Coronary artery (tissue), 2 donors: ENCODE measurements around the gene GRIA4.

Experiments used
- DNase-seq: peaks from one replicate; pipeline ENCODE4 v3.0.0-alpha.2; 2017; ENCODE audit warnings: low spot score
- H3K27ac ChIP-seq, 2 donors: fragments of 200-600 bp; sonication (generic); one replicate each; pipeline ENCODE4 v1.5.1; 2016 to 2019
- H3K4me3 ChIP-seq: fragments of 200-600 bp; sonication (generic); 2 replicates; pipeline ENCODE4 v1.5.1; 2016; ENCODE audit warnings: mild to moderate bottlenecking, moderate library complexity
- TF ChIP-seq, protein P1 (sequence below): fragments of 200-600 bp; sonication (generic); IDR thresholded peaks from one replicate; pipeline ENCODE4 v1.5.1; 2019; ENCODE audit warnings: antibody characterized with exemption

GRIA4 gene

DNA sequence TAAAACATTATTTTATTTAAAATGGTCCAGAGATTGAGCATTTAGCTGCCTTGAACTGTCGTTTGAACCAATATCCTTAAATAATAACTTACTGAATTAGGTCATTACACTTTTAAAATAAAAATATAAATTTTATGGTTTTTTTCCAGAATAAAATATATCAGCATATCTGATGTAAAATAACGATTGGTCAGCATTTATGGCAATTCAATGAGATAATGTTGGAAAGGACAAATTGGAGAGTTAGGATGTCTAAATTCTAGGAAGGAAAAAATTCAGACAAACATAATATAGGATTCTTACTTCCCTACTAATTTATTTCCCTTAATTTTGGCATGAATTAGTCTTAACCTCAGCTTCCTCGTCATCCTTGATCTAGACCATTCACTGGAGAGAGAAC lies 113.4 kb downstream of the GRIA4 start:
- H3K4me3 ChIP-seq, result no peak overlapping the region
- H3K27ac ChIP-seq, result no peak overlapping the region
- no peak for DNase-seq
- TF ChIP-seq, protein P1, sequence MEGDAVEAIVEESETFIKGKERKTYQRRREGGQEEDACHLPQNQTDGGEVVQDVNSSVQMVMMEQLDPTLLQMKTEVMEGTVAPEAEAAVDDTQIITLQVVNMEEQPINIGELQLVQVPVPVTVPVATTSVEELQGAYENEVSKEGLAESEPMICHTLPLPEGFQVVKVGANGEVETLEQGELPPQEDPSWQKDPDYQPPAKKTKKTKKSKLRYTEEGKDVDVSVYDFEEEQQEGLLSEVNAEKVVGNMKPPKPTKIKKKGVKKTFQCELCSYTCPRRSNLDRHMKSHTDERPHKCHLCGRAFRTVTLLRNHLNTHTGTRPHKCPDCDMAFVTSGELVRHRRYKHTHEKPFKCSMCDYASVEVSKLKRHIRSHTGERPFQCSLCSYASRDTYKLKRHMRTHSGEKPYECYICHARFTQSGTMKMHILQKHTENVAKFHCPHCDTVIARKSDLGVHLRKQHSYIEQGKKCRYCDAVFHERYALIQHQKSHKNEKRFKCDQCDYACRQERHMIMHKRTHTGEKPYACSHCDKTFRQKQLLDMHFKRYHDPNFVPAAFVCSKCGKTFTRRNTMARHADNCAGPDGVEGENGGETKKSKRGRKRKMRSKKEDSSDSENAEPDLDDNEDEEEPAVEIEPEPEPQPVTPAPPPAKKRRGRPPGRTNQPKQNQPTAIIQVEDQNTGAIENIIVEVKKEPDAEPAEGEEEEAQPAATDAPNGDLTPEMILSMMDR, result no peak

DNA sequence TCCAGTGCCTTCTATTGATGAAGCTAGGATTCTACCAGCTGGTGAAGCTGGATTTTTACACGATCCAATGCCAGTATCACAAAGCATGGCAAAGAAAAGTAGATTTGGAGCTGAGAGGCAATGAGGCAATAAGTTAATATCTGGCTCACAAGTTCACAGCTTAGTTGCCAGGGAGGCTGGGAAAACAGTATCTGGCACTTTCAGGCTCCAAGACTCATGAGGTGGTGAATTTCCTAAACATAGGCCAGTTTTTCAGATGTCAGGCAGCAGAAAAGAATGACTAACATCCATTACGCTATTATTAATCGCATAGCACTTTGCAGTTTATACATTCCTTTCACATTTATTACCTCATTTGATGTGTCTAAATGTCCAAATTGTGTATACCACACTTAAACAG lies 122.7 kb downstream of the GRIA4 start:
- TF ChIP-seq, protein P1, result no peak
- H3K4me3 ChIP-seq, result no peak overlapping the region
- H3K27ac ChIP-seq, result no peak overlapping the region
- no peak for DNase-seq

DNA sequence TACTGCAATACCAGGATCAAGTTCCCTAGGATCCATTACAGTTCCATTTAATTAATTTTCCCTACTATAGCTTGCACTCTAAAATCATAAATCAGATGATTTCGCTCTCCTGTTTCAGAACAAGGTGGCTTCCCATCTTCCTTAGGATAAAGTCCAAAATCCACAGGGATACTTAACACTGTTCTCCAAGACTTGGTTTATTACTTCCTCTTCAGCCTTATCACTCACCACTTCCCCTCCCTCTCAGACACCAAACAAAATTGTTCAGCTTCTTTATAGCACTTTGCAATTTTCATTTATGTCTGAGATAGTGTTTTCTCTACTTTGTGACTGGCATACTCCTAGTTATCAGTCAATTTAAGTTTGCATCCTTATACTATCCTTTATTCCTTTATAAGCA lies 124.6 kb downstream of the GRIA4 start:
- TF ChIP-seq, protein P1, result no peak
- no peak for DNase-seq
- Histone ChIP-seq H3K4me3 (no peak overlapping the region), H3K27ac (no peak overlapping the region)

DNA sequence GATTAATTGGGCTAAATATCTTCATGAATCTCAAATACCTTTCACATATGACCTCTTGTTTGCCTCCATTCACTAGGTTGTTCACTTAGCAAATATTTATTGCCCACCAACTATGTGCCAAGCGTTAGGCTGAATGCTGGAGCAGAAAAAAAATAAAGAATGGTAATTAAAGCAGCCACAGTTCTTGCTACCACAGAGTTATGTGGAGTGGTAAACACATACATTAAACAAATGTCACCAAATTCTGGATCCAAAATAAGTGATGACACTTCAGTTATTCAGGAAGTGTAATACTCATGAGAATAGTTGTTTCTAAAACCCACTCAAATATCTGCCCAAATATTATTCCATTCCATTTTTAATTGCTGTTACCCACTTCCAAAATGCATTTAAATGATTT lies 128.4 kb downstream of the GRIA4 start:
- Histone ChIP-seq H3K4me3 (no peak overlapping the region), H3K27ac (no peak overlapping the region)
- TF ChIP-seq, protein P1, result no peak
- DNase-seq, result no peak

DNA sequence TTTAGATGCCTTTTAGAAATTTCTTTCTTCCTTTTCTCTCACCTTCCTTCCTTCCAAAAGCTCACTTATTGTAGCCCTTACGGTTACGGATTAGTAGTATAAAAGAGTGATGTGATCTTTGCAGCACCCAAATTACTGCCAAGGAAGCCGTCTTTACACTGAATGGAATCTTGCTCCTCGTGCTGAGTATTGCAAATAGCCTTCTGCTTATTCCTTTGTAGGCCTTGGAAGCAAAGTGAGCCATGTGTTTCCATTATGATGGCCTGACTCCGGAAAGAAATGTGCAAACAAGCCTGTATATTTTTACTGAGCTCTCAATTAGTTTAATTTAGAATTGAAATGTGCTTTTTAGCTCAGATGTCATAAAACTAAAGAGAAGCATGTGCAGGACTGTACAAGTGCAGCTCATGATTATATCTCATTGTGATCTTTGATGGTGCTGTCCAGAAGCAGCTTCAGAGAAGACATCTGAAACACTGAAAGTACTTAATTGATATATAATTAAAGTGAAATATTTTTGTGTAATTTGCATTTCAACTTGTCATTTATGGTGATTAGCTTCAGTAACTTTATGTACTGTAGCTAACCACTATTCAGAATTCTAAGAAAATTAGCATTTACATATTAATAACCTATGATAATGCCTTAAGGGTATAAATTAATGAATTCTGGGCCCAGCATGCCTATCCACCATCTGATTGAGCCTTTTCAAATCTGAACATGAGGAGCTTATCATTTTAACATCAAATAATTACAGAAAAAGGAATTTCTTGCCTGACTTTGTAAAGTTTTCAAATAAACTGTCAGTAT lies 129.3 kb downstream of the GRIA4 start:
- no peak overlapping the region for H3K27ac ChIP-seq
- TF ChIP-seq, protein P1, result no peak
- DNase-seq, result no peak
- no peak overlapping the region for H3K4me3 ChIP-seq

DNA sequence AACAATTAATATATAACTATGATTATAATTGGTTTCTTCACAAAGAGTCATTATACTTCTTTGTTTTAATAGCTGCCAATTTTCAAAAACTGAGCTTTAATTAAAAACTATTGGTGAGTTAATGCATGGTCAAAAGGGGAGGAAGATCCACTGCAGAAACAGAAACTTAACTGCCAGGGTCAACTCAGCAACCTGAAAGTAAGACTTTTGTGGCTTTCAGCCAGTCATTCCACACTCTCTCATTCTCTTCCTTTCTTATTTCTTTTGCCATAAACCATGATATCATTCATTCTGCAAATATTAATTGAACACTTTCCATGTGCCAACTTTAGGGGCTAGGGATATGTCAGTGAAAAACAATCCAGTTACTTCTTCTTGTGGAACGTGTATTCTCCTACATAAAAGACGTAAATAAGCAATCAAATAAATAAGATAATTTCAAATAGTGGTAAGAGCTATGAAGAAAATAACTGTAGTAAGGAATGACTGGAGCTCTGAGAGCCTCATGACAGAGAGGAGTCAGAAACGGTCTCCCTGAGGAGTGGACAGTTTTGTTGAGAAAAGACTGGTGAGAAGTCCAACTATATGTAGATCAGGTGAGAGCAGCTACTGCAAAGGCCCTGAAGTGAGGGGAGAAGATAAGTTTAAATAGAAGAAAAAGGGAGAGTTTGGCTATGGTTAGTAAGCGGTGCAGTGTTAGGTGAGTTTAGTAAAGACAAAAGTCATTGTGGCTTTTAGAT lies 130.5 kb downstream of the GRIA4 start:
- Histone ChIP-seq H3K4me3 (no peak overlapping the region), H3K27ac (no peak overlapping the region)
- TF ChIP-seq, protein P1, result no peak
- DNase-seq, result no peak
